OCI-LY7 (cell line): ENCODE data around the gene S100A6. TPM values are rescaled to one million over a fixed set of nuclear protein-coding genes. Genes with fewer than 3 reads are reported as not detected.

Experiments
- BruUV-seq: library from RNA; stranded (reverse); fragments of 400-500 nt; replicated peaks from 2 replicates; lab custom pipeline; 2021; lab: Mats Ljungman, UMichigan
- CTCF ChIA-PET: fragments of 300-600 bp; sonication (Branson Sonifier 250); formaldehyde crosslinking; loops from one replicate; lab custom pipeline; 2022; ENCODE audit warnings: antibody characterized with exemption; ENCODE audit not compliant: unreplicated experiment; lab: Charles Lee
- POLR2A ChIA-PET: fragments of 300-600 bp; sonication (Branson Sonifier 250); formaldehyde crosslinking; loops from one replicate; lab custom pipeline; 2022; ENCODE audit warnings: antibody characterized with exemption; lab: Charles Lee
- DNase-seq: peaks from one replicate; pipeline ENCODE4 v3.0.0-alpha.2; 2015; ENCODE audit warnings: low spot score
- H2AFZ ChIP-seq: fragments of 200-600 bp; sonication (generic), shearing (Covaris generic); 2 replicates; pipeline ENCODE4 v1.6.1; 2014; ENCODE audit warnings: mild to moderate bottlenecking, antibody characterized with exemption, low read length, moderate library complexity
- H3K27ac ChIP-seq: fragments of 200-600 bp; sonication (generic); 2 replicates; pipeline ENCODE4 v1.5.1; 2014; ENCODE audit warnings: mixed run types, low read depth, mild to moderate bottlenecking, moderate library complexity, low read length, inconsistent platforms; ENCODE audit not compliant: poor library complexity, severe bottlenecking
- H3K36me3 ChIP-seq: fragments of 200-600 bp; sonication (generic); 2 replicates; pipeline ENCODE4 v1.6.1; 2014; ENCODE audit warnings: mild to moderate bottlenecking, antibody characterized with exemption, low read length, moderate library complexity, mixed read lengths; ENCODE audit not compliant: insufficient read depth
- H3K4me1 ChIP-seq: fragments of 200-600 bp; sonication (generic); 2 replicates; pipeline ENCODE4 v1.5.1; 2014; ENCODE audit warnings: mild to moderate bottlenecking, low read length; ENCODE audit not compliant: insufficient read depth, poor library complexity, severe bottlenecking
- H3K4me2 ChIP-seq: fragments of 200-600 bp; sonication (generic); 2 replicates; pipeline ENCODE4 v1.6.1; 2014; ENCODE audit warnings: mild to moderate bottlenecking, low read length
- H3K4me3 ChIP-seq: fragments of 200-600 bp; sonication (generic); 2 replicates; pipeline ENCODE4 v1.5.1; 2014; ENCODE audit warnings: mild to moderate bottlenecking, low read depth, low read length; ENCODE audit not compliant: poor library complexity, severe bottlenecking
- H3K79me2 ChIP-seq: fragments of 200-600 bp; sonication (generic); 2 replicates; pipeline ENCODE4 v1.6.1; 2016; ENCODE audit warnings: low read depth, mild to moderate bottlenecking, low read length, moderate library complexity, mixed read lengths; ENCODE audit not compliant: insufficient read depth
- H3K9me2 ChIP-seq: fragments of 200-600 bp; sonication (generic); 2 replicates; pipeline ENCODE4 v1.6.1; 2016; ENCODE audit warnings: mild to moderate bottlenecking, low read length, mixed read lengths; ENCODE audit not compliant: insufficient read depth
- H3K9me3 ChIP-seq: fragments of 200-600 bp; sonication (generic); 2 replicates; pipeline ENCODE4 v1.6.1; 2014; ENCODE audit warnings: mild to moderate bottlenecking, mixed run types, low read length, mixed read lengths
- H4K20me1 ChIP-seq: fragments of 200-600 bp; sonication (generic); 2 replicates; pipeline ENCODE4 v1.6.1; 2014; ENCODE audit warnings: mild to moderate bottlenecking, antibody characterized with exemption, low read length, moderate library complexity, mixed read lengths; ENCODE audit not compliant: insufficient read depth
- EZH2phosphoT487 ChIP-seq: fragments of 200-600 bp; sonication (generic); IDR thresholded peaks from 2 replicates; pipeline ENCODE4 v1.6.1; 2018; ENCODE audit warnings: low read depth, borderline replicate concordance, mild to moderate bottlenecking, mixed run types, antibody characterized with exemption, low read length, moderate library complexity, mixed read lengths
- intact Hi-C: fragments of 100-400 bp; cut with micrococcal nuclease; formaldehyde crosslinking; loops from one replicate; pipeline ENCODE4 v1.10.0; 2022; ENCODE audit not compliant: unreplicated experiment
- total RNA-seq, 2 experiments: library from RNA; depleted of rRNA in 1 of 2; stranded (reverse); fragments of >200 nt in 1 of 2; shearing (Covaris generic) in 1 of 2; gene quantifications; 2 replicates each; pipeline ENCODE4 v1.2.3, GENCODE V29; 2014 to 2022
- TF ChIP-seq, protein P1 (sequence below): fragments of 200-600 bp; sonication (generic); conservative IDR thresholded peaks from 2 replicates; pipeline ENCODE4 v1.5.1; 2014; ENCODE audit warnings: mild to moderate bottlenecking, antibody characterized with exemption, low read length, moderate library complexity, mixed read lengths

The S100A6 gene
- total RNA-seq, 2 experiments from 2014 or later, result not detected

GRCh38 chr1:153532769-153533599 is 2.8 kb downstream of the S100A6 start:
- H3K4me3 ChIP-seq, result no peak overlapping the region
- H3K9me2 ChIP-seq, result no peaks in the 10 kb centered on the region
- no TSS peak for BruUV-seq
- no peak overlapping the region for H3K4me2 ChIP-seq
- peak; percentile 38 for DNase-seq
- ChIA-PET POLR2A (no interaction called here), CTCF (interaction anchor here (1.4 kb wide), 1 partner anchor 39 kb away, joined by 3 read pairs; no protein-coding TSS in a partner anchor)
- no peaks in the 10 kb centered on the region for H3K79me2 ChIP-seq
- H4K20me1 ChIP-seq, result no peaks in the 10 kb centered on the region
- H2AFZ ChIP-seq, result no peak overlapping the region
- H3K36me3 ChIP-seq, result no peaks in the 10 kb centered on the region
- no peaks in the 10 kb centered on the region for H3K4me1 ChIP-seq
- TF ChIP-seq, protein P1, sequence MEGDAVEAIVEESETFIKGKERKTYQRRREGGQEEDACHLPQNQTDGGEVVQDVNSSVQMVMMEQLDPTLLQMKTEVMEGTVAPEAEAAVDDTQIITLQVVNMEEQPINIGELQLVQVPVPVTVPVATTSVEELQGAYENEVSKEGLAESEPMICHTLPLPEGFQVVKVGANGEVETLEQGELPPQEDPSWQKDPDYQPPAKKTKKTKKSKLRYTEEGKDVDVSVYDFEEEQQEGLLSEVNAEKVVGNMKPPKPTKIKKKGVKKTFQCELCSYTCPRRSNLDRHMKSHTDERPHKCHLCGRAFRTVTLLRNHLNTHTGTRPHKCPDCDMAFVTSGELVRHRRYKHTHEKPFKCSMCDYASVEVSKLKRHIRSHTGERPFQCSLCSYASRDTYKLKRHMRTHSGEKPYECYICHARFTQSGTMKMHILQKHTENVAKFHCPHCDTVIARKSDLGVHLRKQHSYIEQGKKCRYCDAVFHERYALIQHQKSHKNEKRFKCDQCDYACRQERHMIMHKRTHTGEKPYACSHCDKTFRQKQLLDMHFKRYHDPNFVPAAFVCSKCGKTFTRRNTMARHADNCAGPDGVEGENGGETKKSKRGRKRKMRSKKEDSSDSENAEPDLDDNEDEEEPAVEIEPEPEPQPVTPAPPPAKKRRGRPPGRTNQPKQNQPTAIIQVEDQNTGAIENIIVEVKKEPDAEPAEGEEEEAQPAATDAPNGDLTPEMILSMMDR, result peak; percentile 80
- no peak for TF ChIP-seq EZH2phosphoT487
- no peaks in the 10 kb centered on the region for H3K9me3 ChIP-seq
- intact Hi-C loops, result no loop called here
- no peak overlapping the region for H3K27ac ChIP-seq

GRCh38 chr1:153532181-153532580 is 3.6 kb downstream of the S100A6 start:
- no peak for TF ChIP-seq EZH2phosphoT487
- TF ChIP-seq, protein P1, result no peak

GRCh38 chr1:153531638-153532037 is 4.2 kb downstream of the S100A6 start:
- Histone ChIP-seq H3K4me3 (no peak overlapping the region), H3K9me2 (no peaks in the 10 kb centered on the region), H4K20me1 (no peaks in the 10 kb centered on the region), H3K79me2 (no peaks in the 10 kb centered on the region), H3K27ac (no peak overlapping the region), H3K4me1 (no peaks in the 10 kb centered on the region), H3K4me2 (no peak overlapping the region), H2AFZ (no peak overlapping the region), H3K9me3 (no peaks in the 10 kb centered on the region), H3K36me3 (no peaks in the 10 kb centered on the region)
- no peak for TF ChIP-seq EZH2phosphoT487
- TF ChIP-seq, protein P1, result no peak
- CTCF ChIA-PET, result interaction anchor here (0.5 to 1.4 kb wide), 2 partner anchors 41 to 455 kb away, joined by 3 read pairs; partner anchors contain the start of gene RAB13
- intact Hi-C loops, result no loop called here
- no peak for DNase-seq
- no TSS peak for BruUV-seq
- POLR2A ChIA-PET, result interaction anchor here (0.5 to 1.0 kb wide), 2 partner anchors 174 to 443 kb away, joined by 3 to 4 read pairs; no protein-coding TSS in a partner anchor

More at GRCh38 chr1:153532181-153532580, 3.6 kb downstream of the S100A6 start:
- H3K4me3 ChIP-seq, result no peak overlapping the region
- H3K4me2 ChIP-seq, result no peak overlapping the region
- no peaks in the 10 kb centered on the region for H3K79me2 ChIP-seq
- no peak overlapping the region for H2AFZ ChIP-seq
- no TSS peak for BruUV-seq
- no peaks in the 10 kb centered on the region for H3K9me3 ChIP-seq
- no peak overlapping the region for H3K27ac ChIP-seq
- CTCF ChIA-PET, result interaction anchor here (0.5 to 1.4 kb wide), 2 partner anchors 40 to 454 kb away, joined by 3 read pairs; partner anchors contain the start of gene RAB13
- no peaks in the 10 kb centered on the region for H4K20me1 ChIP-seq
- H3K4me1 ChIP-seq, result no peaks in the 10 kb centered on the region
- POLR2A ChIA-PET, result interaction anchor here (1.0 kb wide), 1 partner anchor 173 kb away, joined by 3 read pairs; no protein-coding TSS in a partner anchor
- intact Hi-C loops, result no loop called here
- no peaks in the 10 kb centered on the region for H3K36me3 ChIP-seq
- DNase-seq, result no peak
- H3K9me2 ChIP-seq, result no peaks in the 10 kb centered on the region
